ENCODE measurements around the gene KEL. TPM values are rescaled to one million over a fixed set of nuclear protein-coding genes. Genes with fewer than 3 reads are reported as not detected.

KEL gene
- 8.7 and 22.4 TPM in 2 replicates for total RNA-seq
- polyA plus RNA-seq: 12.7 and 12.8 TPM in 2 replicates

DNA sequence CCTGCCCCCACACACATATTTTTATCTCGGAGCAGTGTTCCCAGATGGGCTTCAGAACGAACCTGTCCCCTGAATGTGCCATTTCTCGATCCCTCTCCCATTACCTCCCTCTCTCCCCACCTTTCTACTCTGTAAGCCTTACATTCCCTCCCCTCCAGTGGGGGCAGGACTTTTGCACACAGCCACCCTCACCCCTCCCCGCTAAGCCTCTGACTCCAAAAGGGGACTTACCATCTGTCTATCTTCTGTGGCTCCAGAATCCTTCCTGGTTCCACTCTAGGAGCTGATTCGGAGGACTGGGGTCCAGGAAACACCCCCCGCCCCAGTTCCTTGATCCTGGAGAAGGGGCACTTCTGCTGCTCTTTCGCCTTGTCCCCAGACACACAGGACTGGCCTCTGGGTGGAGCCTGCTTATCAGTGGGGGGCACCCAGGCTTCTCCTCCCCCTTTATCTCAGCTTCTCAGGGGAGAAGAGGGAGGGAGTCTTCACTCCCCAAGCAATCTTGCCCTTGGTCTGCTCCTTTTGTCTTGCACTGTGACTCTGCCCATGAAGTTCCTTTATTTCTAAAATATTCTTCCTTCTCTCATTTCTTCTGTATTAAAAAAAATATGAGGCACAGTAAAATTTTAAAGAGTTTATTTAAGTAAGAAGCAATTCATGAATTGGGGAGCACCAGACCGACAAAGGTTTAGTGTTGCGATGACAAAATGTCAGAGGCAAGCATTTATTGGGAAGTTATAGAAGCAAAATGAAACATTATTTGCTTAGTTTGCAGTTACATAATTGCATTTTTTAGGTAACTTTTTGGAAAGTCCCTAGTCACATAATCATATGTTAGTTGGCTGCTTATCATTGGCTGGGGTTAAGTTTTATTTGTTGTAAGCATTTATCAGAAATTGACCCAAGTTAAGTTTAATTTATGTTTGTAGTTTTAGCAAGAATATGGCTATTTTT lies at the start of gene KEL:
KEL (minus strand) TSS at position 391 of the 954 bp plus-strand sequence; CDS start at position 234, 157 bp downstream.
- no peak for DNase-seq (ENCODE audit: low spot score)
- no peak for TF ChIP-seq CTCF (IDR thresholded peaks at IDR 0.05; ENCODE audit: poor library complexity)
- no peak for TF ChIP-seq EZH2phosphoT487 (IDR thresholded peaks at IDR 0.05; ENCODE audit: low read depth, severe bottlenecking, unreplicated experiment)
- no peak for TF ChIP-seq EZH2 (IDR thresholded peaks at IDR 0.05; ENCODE audit: borderline replicate concordance)
- no peaks in the 10 kb centered on the region for H3K79me2 ChIP-seq
- no peak within 1 kb of the TSS for H3K27ac ChIP-seq
- H3K4me3 ChIP-seq: no peak within 1 kb of the TSS
- no peaks in the 10 kb centered on the region for H3K9me3 ChIP-seq (ENCODE audit: low read depth)
- H3K4me2 ChIP-seq: peak within 1 kb of the TSS; percentile 61
- peaks cover 11% of the 10 kb centered on the region for H3K4me1 ChIP-seq (ENCODE audit: insufficient read depth)
- no peaks in the 10 kb centered on the region for H3K27me3 ChIP-seq
- H4K20me1 ChIP-seq (ENCODE audit: insufficient read depth, poor library complexity, severe bottlenecking): no peaks in the 10 kb centered on the region
- no peaks in the 10 kb centered on the region for H3K36me3 ChIP-seq (replicated peaks; ENCODE audit: insufficient read depth, low read depth)
- no peaks in the 10 kb centered on the region for H3K9me2 ChIP-seq (replicated peaks; ENCODE audit: insufficient read depth)
- WGBS (ENCODE audit: low lambda C conversion rate, missing lambda C conversion rate): 58% methylated on average over 9 of the region's 9 CpGs
- H2AFZ ChIP-seq: no peak within 1 kb of the TSS

DNA sequence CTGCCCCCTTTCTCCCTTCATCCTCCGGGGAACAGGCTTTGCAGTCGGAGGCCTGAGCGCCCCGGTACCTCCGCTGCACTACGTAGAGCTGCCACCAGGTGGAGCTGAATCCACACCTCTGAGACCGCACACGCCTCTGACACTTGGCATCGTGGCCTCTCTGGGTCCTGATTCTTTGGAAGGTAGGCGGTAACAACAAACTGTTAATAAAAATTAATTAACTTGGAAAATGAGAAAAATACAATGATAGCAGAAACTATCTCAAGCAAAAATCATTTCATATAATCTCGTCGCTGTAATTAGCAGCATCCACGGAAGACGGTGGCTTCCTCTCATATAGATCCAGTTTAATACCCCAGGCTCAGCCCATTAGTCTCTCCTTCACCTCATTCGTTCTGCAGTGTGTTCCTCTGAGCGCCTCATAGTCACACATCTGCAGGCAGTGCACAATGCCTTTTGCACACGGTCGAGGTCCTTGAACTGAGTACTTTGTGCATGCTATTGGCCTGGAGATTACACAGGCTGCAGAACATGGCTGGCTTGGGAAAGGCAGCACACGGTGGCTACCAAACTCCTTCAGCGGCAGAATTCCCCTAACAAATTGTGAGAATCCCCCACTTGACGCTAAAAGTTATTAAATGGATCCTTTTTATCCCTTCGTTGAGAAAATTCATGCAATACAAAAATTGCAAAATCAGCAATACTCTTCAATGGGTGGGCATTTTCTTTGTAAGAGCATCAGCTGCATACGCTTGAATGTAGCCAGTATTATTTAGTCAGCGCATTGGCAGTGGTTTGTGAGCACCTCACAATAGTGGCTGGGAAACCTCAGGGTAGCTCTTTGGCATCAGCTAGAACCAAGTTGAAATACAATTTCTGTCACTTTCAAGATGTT lies 46.1 kb upstream of the KEL start:
- no peak overlapping the region for H2AFZ ChIP-seq
- H3K9me3 ChIP-seq (ENCODE audit: low read depth): no peaks in the 10 kb centered on the region
- H3K27me3 ChIP-seq: peaks cover 6% of the 10 kb centered on the region
- peak; percentile 84 for DNase-seq (ENCODE audit: low spot score)
- H3K4me2 ChIP-seq: no peak overlapping the region
- H3K9me2 ChIP-seq (replicated peaks; ENCODE audit: insufficient read depth): no peaks in the 10 kb centered on the region
- no peaks in the 10 kb centered on the region for H4K20me1 ChIP-seq (ENCODE audit: insufficient read depth, poor library complexity, severe bottlenecking)
- no peak overlapping the region for H3K27ac ChIP-seq
- 41% methylated on average over 24 of the region's 24 CpGs for WGBS (ENCODE audit: low lambda C conversion rate, missing lambda C conversion rate)
- H3K4me1 ChIP-seq (ENCODE audit: insufficient read depth): peaks cover 5% of the 10 kb centered on the region
- H3K79me2 ChIP-seq: no peaks in the 10 kb centered on the region
- H3K4me3 ChIP-seq: no peak overlapping the region
- TF ChIP-seq EZH2 (IDR thresholded peaks at IDR 0.05; ENCODE audit: borderline replicate concordance): no peak
- TF ChIP-seq CTCF (IDR thresholded peaks at IDR 0.05; ENCODE audit: poor library complexity): peak; percentile 95
- H3K36me3 ChIP-seq (replicated peaks; ENCODE audit: insufficient read depth, low read depth): no peaks in the 10 kb centered on the region

DNA sequence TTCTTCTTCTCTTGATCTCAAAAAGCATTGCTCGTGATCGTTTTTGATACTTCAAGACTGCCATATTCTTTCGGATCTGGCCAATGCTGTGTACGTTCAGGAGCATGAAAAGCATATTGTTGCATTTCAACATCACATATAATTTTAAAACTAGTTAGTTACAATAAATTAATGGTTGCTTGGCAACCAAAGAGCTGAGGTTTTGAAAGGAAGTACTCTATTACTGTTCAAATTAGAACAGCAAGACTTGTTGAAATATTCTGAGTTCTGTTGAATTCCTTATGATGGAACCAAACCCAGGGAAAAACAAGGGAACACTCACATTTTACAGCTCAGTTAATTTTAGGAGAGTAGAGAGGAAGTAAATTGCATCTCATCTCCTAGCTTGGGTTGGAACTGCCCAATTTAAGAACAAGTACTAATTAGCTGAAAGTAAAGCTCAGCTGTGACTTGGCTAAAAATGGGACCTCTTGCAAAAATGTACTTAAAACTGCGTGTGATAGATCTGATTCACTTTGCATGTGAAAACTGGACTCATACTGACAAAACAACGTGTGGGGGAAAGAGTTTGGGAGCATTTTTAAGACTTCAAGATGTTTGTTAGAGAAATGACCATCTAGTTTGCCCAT lies 43.6 kb upstream of the KEL start:
- Histone ChIP-seq H3K79me2 (no peaks in the 10 kb centered on the region), H3K9me2 (replicated peaks; ENCODE audit: insufficient read depth) (no peaks in the 10 kb centered on the region), H3K27me3 (peaks cover 6% of the 10 kb centered on the region), H3K27ac (no peak overlapping the region), H3K4me1 (ENCODE audit: insufficient read depth) (no peaks in the 10 kb centered on the region), H3K9me3 (ENCODE audit: low read depth) (no peaks in the 10 kb centered on the region), H3K4me3 (no peak overlapping the region), H3K4me2 (no peak overlapping the region), H2AFZ (no peak overlapping the region), H3K36me3 (replicated peaks; ENCODE audit: insufficient read depth, low read depth) (no peaks in the 10 kb centered on the region), H4K20me1 (ENCODE audit: insufficient read depth, poor library complexity, severe bottlenecking) (no peaks in the 10 kb centered on the region)
- no peak for DNase-seq (ENCODE audit: low spot score)
- WGBS (ENCODE audit: low lambda C conversion rate, missing lambda C conversion rate): 81% methylated on average over 6 of the region's 6 CpGs
- TF ChIP-seq EZH2 (IDR thresholded peaks at IDR 0.05; ENCODE audit: borderline replicate concordance) (no peak), CTCF (IDR thresholded peaks at IDR 0.05; ENCODE audit: poor library complexity) (no peak), EZH2phosphoT487 (IDR thresholded peaks at IDR 0.05; ENCODE audit: low read depth, severe bottlenecking, unreplicated experiment) (no peak)
